Spleen (tissue), 7 donors: ENCODE results near the gene STK4.

Experiments used
- CTCF ChIP-seq, 11 experiments: fragments of 200-600 bp in 7 of 11; fragments of 450-650 bp in 4 of 11; sonication (generic) in 4 of 11; IDR thresholded peaks in 8 of 11; conservative IDR thresholded peaks in 3 of 11; 1 replicate in 7 of 11; 2 replicates in 4 of 11; pipeline versions ENCODE4 v1.4.0 to v1.8.0; 2016 to 2021; ENCODE audit warnings: antibody characterized with exemption in 11 of 11, inconsistent platforms in 4 of 11, mild to moderate bottlenecking in 1 of 11
- POLR2A ChIP-seq, 3 donors: fragments of 450-650 bp; IDR thresholded peaks; one replicate each; pipeline ENCODE4 v1.5.1; 2017; ENCODE audit warnings: antibody characterized with exemption in 3 of 3, mild to moderate bottlenecking in 1 of 3
- POLR2AphosphoS5 ChIP-seq, 3 donors: sonication (generic); formaldehyde crosslinking; IDR thresholded peaks; one replicate each; pipeline ENCODE4 v1.5.1; 2017; ENCODE audit warnings: antibody characterized with exemption in 3 of 3
- donor health status: DM: no; HTN: no; CAD: no; lungs with moderate emphysema.
- donor health status: DM: no; HTN: no; CAD: no.
- donor health status: DM: no; HTN: no; CAD: no.

GRCh38 chr20:44990957-44991356 is 24.6 kb downstream of the STK4 start:
- TF ChIP-seq CTCF (IDR thresholded peaks at IDR 0.05 in 8 of 11, conservative IDR thresholded peaks at IDR 0.05 in 3 of 11): no peak
- no peak for TF ChIP-seq POLR2A (IDR thresholded peaks at IDR 0.05)
- TF ChIP-seq POLR2AphosphoS5 (IDR thresholded peaks at IDR 0.05): no peak
